Erythroblast (primary cell): ENCODE measurements around the gene TCP11.

Experiments
- DNase-seq, 2 experiments: peaks; one replicate each; lab custom pipeline; 2025; lab: John Stamatoyannopoulos, UW
- GATA1 ChIP-seq: IDR thresholded peaks from 2 replicates; pipeline ENCODE4 v1.6.1; 2011; ENCODE audit warnings: low read depth, mild to moderate bottlenecking, control low read depth, low read length, moderate library complexity
- POLR2A ChIP-seq: IDR thresholded peaks from 2 replicates; pipeline ENCODE4 v1.6.1; 2011; ENCODE audit warnings: mild to moderate bottlenecking, low read length

TCP11 gene

GRCh38 chr6:35089935-35090505 is 51.1 kb downstream of the TCP11 start:
- DNase-seq, result no peak
- no peak for TF ChIP-seq GATA1
- TF ChIP-seq POLR2A, result no peak

GRCh38 chr6:35089216-35089934 is 51.8 kb downstream of the TCP11 start:
- TF ChIP-seq POLR2A (no peak), GATA1 (no peak)
- no peak for DNase-seq

GRCh38 chr6:35088281-35089215 is 52.6 kb downstream of the TCP11 start:
- DNase-seq, result no peak
- TF ChIP-seq GATA1 (no peak), POLR2A (no peak)

- no peak for TF ChIP-seq POLR2A
- no peak for DNase-seq
These were observed 53.5 kb downstream of the TCP11 start for GRCh38 chr6:35087361-35088280.

GRCh38 chr6:35086636-35087360 is 54.3 kb downstream of the TCP11 start:
- DNase-seq, result no peak
- TF ChIP-seq POLR2A, result no peak
- no peak for TF ChIP-seq GATA1

- no peak for DNase-seq
- no peak for TF ChIP-seq GATA1
- no peak for TF ChIP-seq POLR2A
These were observed 54.9 kb downstream of the TCP11 start for GRCh38 chr6:35086282-35086632.

GRCh38 chr6:35085359-35086281 is 55.5 kb downstream of the TCP11 start:
- no peak for DNase-seq

GRCh38 chr6:35084511-35085203 is 56.5 kb downstream of the TCP11 start:
- DNase-seq, result no peak
- no peak for TF ChIP-seq POLR2A
- TF ChIP-seq GATA1, result no peak

More at GRCh38 chr6:35085359-35086281, 55.5 kb downstream of the TCP11 start:
- no peak for TF ChIP-seq POLR2A
- no peak for TF ChIP-seq GATA1

GRCh38 chr6:35084041-35084491 is 57.1 kb downstream of the TCP11 start:
- no peak for DNase-seq
- TF ChIP-seq POLR2A (no peak), GATA1 (no peak)

- TF ChIP-seq POLR2A, result no peak
- no peak for TF ChIP-seq GATA1
- no peak for DNase-seq
These were observed 57.6 kb downstream of the TCP11 start for GRCh38 chr6:35083507-35083906.

GRCh38 chr6:35082733-35083403 is 58.3 kb downstream of the TCP11 start:
- no peak for DNase-seq
- TF ChIP-seq GATA1 (no peak), POLR2A (no peak)
